ENCODE data around the gene DCAF6.

DNA sequence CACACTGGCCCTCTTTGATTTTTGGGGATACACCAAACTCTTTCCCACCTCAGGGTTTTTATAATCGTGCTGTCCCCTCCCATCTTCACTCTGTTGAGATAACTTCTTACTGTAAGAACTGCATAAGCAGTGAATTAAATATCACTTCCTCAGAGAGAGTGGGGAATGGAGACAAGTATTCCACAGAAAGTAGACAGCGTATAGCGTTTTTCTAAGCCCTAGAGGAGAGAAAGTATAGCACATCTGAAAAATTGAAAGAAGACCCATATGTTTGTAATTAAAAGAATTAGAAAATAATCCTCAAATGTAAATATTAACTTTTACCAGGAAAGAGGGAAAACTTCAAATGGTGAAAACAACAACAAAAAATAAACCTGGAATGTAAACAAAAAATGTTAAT, 132.9 kb downstream of the DCAF6 start:
- TF ChIP-seq, protein P1, sequence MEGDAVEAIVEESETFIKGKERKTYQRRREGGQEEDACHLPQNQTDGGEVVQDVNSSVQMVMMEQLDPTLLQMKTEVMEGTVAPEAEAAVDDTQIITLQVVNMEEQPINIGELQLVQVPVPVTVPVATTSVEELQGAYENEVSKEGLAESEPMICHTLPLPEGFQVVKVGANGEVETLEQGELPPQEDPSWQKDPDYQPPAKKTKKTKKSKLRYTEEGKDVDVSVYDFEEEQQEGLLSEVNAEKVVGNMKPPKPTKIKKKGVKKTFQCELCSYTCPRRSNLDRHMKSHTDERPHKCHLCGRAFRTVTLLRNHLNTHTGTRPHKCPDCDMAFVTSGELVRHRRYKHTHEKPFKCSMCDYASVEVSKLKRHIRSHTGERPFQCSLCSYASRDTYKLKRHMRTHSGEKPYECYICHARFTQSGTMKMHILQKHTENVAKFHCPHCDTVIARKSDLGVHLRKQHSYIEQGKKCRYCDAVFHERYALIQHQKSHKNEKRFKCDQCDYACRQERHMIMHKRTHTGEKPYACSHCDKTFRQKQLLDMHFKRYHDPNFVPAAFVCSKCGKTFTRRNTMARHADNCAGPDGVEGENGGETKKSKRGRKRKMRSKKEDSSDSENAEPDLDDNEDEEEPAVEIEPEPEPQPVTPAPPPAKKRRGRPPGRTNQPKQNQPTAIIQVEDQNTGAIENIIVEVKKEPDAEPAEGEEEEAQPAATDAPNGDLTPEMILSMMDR (IDR thresholded peaks at IDR 0.05): no peak
- TF ChIP-seq POLR2A (IDR thresholded peaks at IDR 0.05): no peak
- no peak for TF ChIP-seq POLR2AphosphoS5 (IDR thresholded peaks at IDR 0.05; ENCODE audit: insufficient read depth in 1 of 2, low read depth in 1 of 2)

Data from vagina (tissue), 2 donors.